ENCODE data around the gene IFRD1. TPM values are rescaled to one million over a fixed set of nuclear protein-coding genes. Genes with fewer than 3 reads are reported as not detected.

Gene IFRD1
- total RNA-seq, 8 experiments from 2014 or later: 57.3 to 118 (median 88.9) TPM

DNA sequence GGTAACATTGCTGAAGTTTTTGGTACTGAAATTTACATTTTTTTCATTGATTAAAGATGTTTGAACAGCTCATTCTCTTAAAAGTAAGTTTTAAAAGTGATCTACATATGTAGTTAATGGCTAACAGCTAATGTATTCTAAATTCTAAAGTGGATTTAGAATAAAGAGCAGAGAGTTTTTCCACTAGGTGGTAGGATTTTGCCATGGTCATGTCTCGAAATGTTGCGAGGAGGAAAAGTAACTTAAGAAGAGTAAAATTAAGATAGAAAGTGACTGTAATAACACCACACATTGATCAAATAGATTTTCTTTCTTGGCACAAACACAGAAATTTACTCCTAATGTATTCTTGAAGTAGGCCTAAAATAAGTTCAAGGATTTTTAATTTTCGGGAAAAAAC is 50.4 kb downstream of the IFRD1 start:
- WGBS, 10 experiments: 79 to 100% (median 92%) methylated on average over 2 to 3 of the region's 3 CpGs
- in situ Hi-C loops (cut with MboI; ENCODE audit: low pct_unique_long_range_greater_than_20kb in 2 of 9, low sequenced_read_pairs in 9 of 9, unreplicated experiment in 9 of 9): no loop called here

DNA sequence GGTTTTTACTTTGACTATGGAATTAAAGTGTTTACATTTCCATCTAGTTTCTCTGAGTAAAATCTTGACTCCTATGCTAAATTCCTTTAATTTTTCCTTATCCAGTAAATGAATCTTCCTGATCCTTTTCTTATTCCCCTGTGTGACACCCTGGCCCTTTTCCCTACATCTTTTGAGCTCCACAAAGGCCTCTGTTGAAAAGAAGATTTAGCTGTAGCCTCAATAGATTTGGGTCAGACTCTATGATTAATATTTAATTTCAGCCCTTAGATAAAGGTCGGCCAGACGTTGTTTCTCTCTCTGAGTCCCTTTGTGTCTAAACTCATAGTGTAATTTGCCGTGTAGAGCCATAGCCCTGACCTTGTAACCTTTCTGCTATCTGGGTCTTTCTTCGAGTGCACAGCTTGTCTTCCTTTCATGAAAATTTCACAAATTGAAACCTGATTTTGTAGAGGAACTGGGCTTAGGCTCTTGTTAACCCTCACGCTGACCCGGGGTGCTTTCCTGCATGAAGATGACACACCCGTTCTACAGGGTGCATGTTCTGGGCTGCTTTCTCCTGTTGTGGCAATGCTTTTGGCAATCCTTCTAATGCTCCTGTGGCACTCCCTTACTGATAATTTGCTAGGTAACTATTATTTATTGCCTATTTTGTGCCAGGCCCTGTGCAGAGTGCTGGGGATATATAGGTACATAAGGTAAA is 51.7 kb downstream of the IFRD1 start:
- in situ Hi-C loops (cut with MboI; ENCODE audit: low pct_unique_long_range_greater_than_20kb in 2 of 9, low sequenced_read_pairs in 9 of 9, unreplicated experiment in 9 of 9): no loop called here
- WGBS, 10 experiments: 0 to 85% (median 60%) methylated on average over 1 to 7 of the region's 7 CpGs; no CpG with 5 or more reads in 3 of the 10 experiments

More for the DNA sequence above, 50.4 kb downstream of the IFRD1 start:
- H3K4me3 ChIP-seq: no peak overlapping the region
- ATAC-seq (replicated peaks in 6 of 8): no peak
- H3K27ac ChIP-seq: no peak overlapping the region
- peaks cover 4 to 7% of the 10 kb centered on the region in 2 donors for H3K4me1 ChIP-seq (replicated peaks in 1 of 2)

DNA sequence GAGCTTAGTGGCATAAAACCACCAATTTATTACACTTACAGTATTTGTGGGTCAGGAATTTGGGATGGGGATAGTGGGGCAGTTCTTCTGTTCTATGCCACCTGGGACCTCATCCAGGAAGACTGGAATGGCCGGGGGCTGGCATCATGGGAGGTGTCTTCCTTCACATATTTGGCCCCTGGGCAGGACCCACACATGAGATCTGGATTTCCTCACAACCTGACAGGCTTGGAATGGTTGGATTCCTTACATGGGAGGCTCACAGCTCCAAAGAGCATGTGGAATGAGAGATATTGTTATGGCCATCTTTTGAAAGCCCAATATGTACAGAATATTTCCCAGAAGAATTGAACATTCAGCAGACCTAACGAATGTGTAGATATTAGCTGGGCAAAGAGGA is 52.4 kb downstream of the IFRD1 start:
- Histone ChIP-seq H3K4me1 (replicated peaks in 1 of 2) (peaks cover 4 to 7% of the 10 kb centered on the region in 2 donors), H3K27ac (no peak overlapping the region), H3K4me3 (no peak overlapping the region)
- WGBS, 10 experiments: 17 to 100% (median 91%) methylated on average over 1 to 2 of the region's 2 CpGs; no CpG with 5 or more reads in 1 of the 10 experiments
- ATAC-seq (replicated peaks in 6 of 8): no peak
- in situ Hi-C loops (cut with MboI; ENCODE audit: low pct_unique_long_range_greater_than_20kb in 2 of 9, low sequenced_read_pairs in 9 of 9, unreplicated experiment in 9 of 9): no loop called here

More for the DNA sequence above, 51.7 kb downstream of the IFRD1 start:
- H3K27ac ChIP-seq: no peak overlapping the region
- peaks cover 4 to 7% of the 10 kb centered on the region in 2 donors for H3K4me1 ChIP-seq (replicated peaks in 1 of 2)
- no peak for ATAC-seq (replicated peaks in 6 of 8)
- H3K4me3 ChIP-seq: no peak overlapping the region

DNA sequence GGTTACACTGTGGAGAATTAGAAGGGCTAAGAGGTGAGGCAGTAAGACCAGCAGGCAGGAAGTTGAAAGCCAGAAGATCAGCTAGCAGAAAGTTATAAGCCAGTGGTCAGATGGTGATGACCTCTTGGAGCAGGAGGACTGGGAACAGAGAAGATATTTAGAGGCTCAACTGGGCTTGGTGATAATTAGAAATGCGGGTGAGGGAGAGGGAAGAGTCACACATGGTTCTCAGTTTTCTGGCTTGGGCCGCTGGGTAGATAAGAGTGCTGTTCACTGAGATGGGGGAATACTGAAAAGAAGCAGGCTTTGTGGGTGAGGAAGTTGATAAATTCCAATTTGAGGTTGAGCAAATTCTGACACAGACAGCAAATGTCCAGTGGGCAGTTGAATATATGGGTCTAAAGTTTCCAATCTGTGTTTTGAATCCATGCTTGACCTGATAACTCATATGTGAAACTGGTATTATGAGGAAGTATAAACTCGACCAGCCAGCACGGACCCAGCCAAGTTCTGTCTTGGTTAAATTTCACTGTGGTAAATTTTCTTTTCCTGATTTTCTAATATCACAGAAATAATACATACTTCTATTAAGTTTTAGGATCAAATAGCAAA is 53.2 kb downstream of the IFRD1 start:
- WGBS, 10 experiments: 57 to 100% (median 87%) methylated on average over 1 to 4 of the region's 4 CpGs; no CpG with 5 or more reads in 1 of the 10 experiments
- Histone ChIP-seq H3K4me3 (no peak overlapping the region), H3K27ac (no peak overlapping the region), H3K4me1 (replicated peaks in 1 of 2) (peaks cover 4 to 7% of the 10 kb centered on the region in 2 donors)
- ATAC-seq (replicated peaks in 6 of 8): no peak
- in situ Hi-C loops (cut with MboI; ENCODE audit: low pct_unique_long_range_greater_than_20kb in 2 of 9, low sequenced_read_pairs in 9 of 9, unreplicated experiment in 9 of 9): no loop called here

DNA sequence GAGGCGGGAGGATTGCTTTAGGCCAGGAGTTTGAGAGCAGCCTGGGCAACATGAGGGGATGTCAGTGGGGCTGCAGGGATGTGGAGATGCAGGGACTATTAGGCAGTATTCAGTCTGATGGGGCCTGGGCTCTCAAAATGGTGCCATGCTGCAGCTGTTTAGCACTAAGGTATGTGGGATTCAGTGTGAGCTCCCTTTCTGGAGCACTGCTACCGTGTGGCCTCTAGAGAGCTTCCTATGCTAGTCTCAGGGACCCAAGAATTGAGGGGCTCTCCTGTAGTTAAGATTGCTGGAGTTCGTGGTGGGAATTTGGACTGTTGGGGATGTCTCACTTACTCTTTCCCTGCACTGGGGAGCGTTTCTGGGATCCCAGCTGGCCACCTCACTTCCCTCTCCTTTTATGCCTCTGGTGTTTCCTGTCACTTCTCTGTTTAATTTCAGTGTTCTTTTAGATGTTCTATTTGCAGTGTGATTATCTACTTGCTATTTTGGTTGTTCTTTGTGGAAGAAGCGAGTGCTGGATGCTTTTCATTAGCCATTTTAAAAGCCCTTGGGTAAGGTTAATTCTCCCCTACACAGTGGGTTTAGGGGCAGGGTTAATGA is 53.9 kb downstream of the IFRD1 start:
- Histone ChIP-seq H3K27ac (no peak overlapping the region), H3K4me3 (no peak overlapping the region), H3K4me1 (replicated peaks in 1 of 2) (peaks cover 4 to 7% of the 10 kb centered on the region in 2 donors)
- in situ Hi-C loops (cut with MboI; ENCODE audit: low pct_unique_long_range_greater_than_20kb in 2 of 9, low sequenced_read_pairs in 9 of 9, unreplicated experiment in 9 of 9): no loop called here
- no peak for ATAC-seq (replicated peaks in 6 of 8)
- WGBS, 10 experiments: 80 to 100% (median 84%) methylated on average over 1 to 4 of the region's 5 CpGs; no CpG with 5 or more reads in 2 of the 10 experiments

GRCh38 chr7:112505495-112505894 is 55.2 kb downstream of the IFRD1 start:
- in situ Hi-C loops (cut with MboI; ENCODE audit: low pct_unique_long_range_greater_than_20kb in 2 of 9, low sequenced_read_pairs in 9 of 9, unreplicated experiment in 9 of 9): no loop called here

GRCh38 chr7:112508404-112508803 is 58.1 kb downstream of the IFRD1 start:
- Histone ChIP-seq H3K4me1 (replicated peaks in 1 of 2) (peaks cover 0 to 10% of the 10 kb centered on the region in 2 donors), H3K4me3 (no peak overlapping the region), H3K27ac (no peak overlapping the region)
- WGBS, 10 experiments: 86 to 100% methylated on average over 1 of the region's 1 CpG; no CpG with 5 or more reads in 8 of the 10 experiments
- no peak for ATAC-seq (replicated peaks in 6 of 8)
- in situ Hi-C loops (cut with MboI; ENCODE audit: low pct_unique_long_range_greater_than_20kb in 2 of 9, low sequenced_read_pairs in 9 of 9, unreplicated experiment in 9 of 9): no loop called here

More at GRCh38 chr7:112505495-112505894, 55.2 kb downstream of the IFRD1 start:
- H3K27ac ChIP-seq: no peak overlapping the region
- peaks cover 4 to 7% of the 10 kb centered on the region in 2 donors for H3K4me1 ChIP-seq (replicated peaks in 1 of 2)
- no peak overlapping the region for H3K4me3 ChIP-seq
- 61 to 100% (median 86%) methylated on average over 1 to 2 of the region's 2 CpGs; no CpG with 5 or more reads in 1 of the 10 experiments for WGBS, 10 experiments
- ATAC-seq (replicated peaks in 6 of 8): peak in 2 of 8 experiments; percentile 17 to 25

DNA sequence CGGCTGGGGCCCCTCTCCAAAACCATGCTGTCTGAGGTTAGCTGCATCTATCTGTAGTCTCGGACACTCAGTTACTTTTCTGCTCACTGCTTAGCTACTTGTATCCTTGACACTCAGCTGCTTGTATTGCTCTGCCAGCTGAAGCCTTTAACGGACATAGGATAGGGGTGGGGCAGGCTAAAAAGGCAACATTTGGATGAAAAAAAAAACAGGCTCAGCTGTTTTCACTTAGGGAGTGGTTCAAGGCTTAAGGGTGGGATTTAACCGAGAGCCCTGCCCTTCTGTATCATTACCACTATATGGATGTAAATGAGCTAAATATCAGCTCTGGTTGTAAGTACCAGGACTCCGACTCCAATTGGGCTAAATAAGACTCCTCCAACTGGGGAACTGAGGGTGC is 59.1 kb downstream of the IFRD1 start:
- Histone ChIP-seq H3K4me1 (replicated peaks in 1 of 2) (peaks cover 0 to 16% of the 10 kb centered on the region in 2 donors), H3K27ac (no peak overlapping the region), H3K4me3 (no peak overlapping the region)
- peak in 3 of 8 experiments; percentile 70 to 77 (median 71) for ATAC-seq (replicated peaks in 6 of 8)
- in situ Hi-C loops (cut with MboI; ENCODE audit: low pct_unique_long_range_greater_than_20kb in 2 of 9, low sequenced_read_pairs in 9 of 9, unreplicated experiment in 9 of 9): no loop called here
- WGBS, 10 experiments: 0 to 83% (median 61%) methylated on average over 1 to 4 of the region's 5 CpGs

GRCh38 chr7:112510001-112510742 is 59.9 kb downstream of the IFRD1 start:
- Histone ChIP-seq H3K4me3 (no peak overlapping the region), H3K27ac (no peak overlapping the region), H3K4me1 (replicated peaks in 1 of 2) (peaks cover 0 to 16% of the 10 kb centered on the region in 2 donors)
- WGBS, 10 experiments: 16 to 100% (median 76%) methylated on average over 1 to 5 of the region's 5 CpGs; no CpG with 5 or more reads in 2 of the 10 experiments
- in situ Hi-C loops (cut with MboI; ENCODE audit: low pct_unique_long_range_greater_than_20kb in 2 of 9, low sequenced_read_pairs in 9 of 9, unreplicated experiment in 9 of 9): no loop called here
- peak in 4 of 8 experiments; percentile 31 to 77 (median 60) for ATAC-seq (replicated peaks in 6 of 8)

DNA sequence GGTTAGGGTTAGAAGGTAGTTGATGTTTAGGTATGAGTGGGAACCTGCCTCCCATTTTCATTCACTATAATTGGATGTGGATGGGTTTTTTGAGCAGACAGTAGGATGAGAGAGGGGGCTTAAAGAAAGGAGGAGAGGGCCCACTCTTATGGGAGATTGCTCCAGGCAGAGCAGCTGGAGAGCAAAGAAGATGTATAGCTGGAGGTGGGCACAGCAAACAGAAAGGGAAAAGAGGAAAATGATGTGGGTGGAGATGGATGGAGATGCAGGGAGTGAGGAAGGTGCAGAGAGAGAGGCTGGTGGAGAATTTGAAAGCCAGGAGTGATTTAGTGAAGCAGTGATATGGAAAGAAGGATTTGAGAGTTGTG is 60.5 kb downstream of the IFRD1 start:
- in situ Hi-C loops (cut with MboI; ENCODE audit: low pct_unique_long_range_greater_than_20kb in 2 of 9, low sequenced_read_pairs in 9 of 9, unreplicated experiment in 9 of 9): no loop called here
- no peak overlapping the region for H3K4me3 ChIP-seq
- no peak for ATAC-seq (replicated peaks in 6 of 8)
- H3K27ac ChIP-seq: no peak overlapping the region
- peaks cover 0 to 16% of the 10 kb centered on the region in 2 donors for H3K4me1 ChIP-seq (replicated peaks in 1 of 2)

DNA sequence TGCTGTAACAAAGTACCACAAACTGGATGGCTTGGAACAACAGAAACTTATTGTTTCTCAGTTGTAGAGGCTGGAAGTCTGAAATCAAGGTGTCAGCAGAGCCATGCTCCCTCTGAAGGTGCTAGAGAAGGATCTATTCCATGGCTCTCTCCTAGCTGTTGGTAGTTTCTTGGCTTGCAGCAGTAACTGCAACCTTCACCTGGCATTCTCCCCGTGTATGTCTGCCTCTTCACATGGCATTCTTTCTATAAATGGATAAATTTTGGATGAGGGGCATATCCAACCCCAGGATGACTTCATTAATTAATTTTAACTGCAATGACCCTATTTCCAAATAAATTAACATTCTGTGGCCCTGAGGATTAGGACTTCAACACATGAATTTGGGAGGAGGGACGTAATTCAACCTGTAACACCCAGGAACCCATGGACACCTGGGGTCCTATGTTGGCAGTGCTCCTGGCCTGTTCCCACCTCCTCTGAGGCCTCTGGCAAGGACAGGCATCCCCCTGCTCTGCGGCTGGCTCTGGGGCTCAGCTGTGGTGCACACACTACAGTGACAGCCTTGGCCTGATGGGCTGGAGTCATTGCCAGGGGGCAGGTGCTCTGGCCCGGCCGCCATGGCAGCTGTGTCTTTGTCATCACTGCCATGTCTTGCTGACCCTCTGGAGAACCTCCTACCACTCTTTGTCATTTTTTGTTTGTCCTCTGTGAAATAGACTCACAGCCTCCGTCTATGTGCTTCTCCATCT is 61.4 kb downstream of the IFRD1 start:
- H3K4me1 ChIP-seq (replicated peaks in 1 of 2): peaks cover 0 to 16% of the 10 kb centered on the region in 2 donors
- peak in 2 of 8 experiments; percentile 50 to 73 for ATAC-seq (replicated peaks in 6 of 8)
- no peak overlapping the region for H3K4me3 ChIP-seq
- no peak overlapping the region for H3K27ac ChIP-seq
- in situ Hi-C loops (cut with MboI; ENCODE audit: low pct_unique_long_range_greater_than_20kb in 2 of 9, low sequenced_read_pairs in 9 of 9, unreplicated experiment in 9 of 9): no loop called here
- WGBS, 10 experiments: 40 to 93% (median 69%) methylated on average over 1 to 4 of the region's 6 CpGs; no CpG with 5 or more reads in 2 of the 10 experiments

DNA sequence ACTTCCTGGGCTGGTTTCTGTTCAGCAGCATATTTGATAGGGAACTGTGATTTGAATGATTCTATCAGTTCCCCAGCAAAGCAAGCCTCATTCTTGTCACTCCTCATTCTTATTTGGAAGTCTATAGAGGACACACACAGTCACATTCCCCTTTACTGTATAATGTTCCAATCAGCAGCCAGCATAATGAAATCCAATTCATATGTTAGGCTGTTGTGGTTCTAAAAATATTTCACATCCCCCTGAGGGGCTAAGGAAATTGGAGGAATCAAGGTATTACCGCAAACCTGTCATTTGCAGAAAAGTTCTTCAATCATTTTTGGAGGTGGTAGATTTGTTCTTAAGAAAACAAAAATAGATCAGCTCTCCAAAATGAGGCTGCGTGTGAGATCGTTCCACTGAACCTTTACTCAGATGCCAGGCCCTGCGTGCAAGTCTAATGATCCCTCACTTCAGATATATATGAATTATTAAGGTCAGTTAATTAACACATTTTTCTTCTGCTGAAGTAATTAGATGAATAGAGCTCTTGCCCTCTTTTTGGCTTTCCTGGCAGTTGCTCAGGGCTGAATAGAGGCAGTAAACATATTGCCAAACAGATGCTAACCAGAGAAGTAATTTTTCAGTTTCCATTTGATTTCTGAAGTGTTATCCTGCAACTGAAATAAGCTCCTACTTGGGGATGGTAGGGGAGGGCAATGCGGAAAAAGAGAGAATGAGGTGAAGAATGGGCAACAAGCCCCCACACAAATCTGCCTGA is 62.4 kb downstream of the IFRD1 start:
- Histone ChIP-seq H3K4me1 (replicated peaks in 1 of 2) (peaks cover 0 to 16% of the 10 kb centered on the region in 2 donors), H3K27ac (no peak overlapping the region), H3K4me3 (no peak overlapping the region)
- in situ Hi-C loops (cut with MboI; ENCODE audit: low pct_unique_long_range_greater_than_20kb in 2 of 9, low sequenced_read_pairs in 9 of 9, unreplicated experiment in 9 of 9): no loop called here
- no peak for ATAC-seq (replicated peaks in 6 of 8)
- 21 to 100% (median 83%) methylated on average over 1 to 5 of the region's 5 CpGs; no CpG with 5 or more reads in 1 of the 10 experiments for WGBS, 10 experiments
